Measurements from ENCODE around the gene VOPP1.

- TF ChIP-seq POLR2AphosphoS5 (IDR thresholded peaks at IDR 0.05; ENCODE audit: low read depth, low read length) (no peak), POLR2A (IDR thresholded peaks at IDR 0.05; ENCODE audit: low read depth, low read length) (no peak), TAF1 (IDR thresholded peaks at IDR 0.05; ENCODE audit: low read depth, low read length) (no peak), SPI1 (IDR thresholded peaks at IDR 0.05; ENCODE audit: low read depth, low read length) (no peak)
Observed at GRCh38 chr7:55491346-55491745, 81.0 kb downstream of the VOPP1 start.
